Renal cortical epithelial cell (primary cell): ENCODE results near the gene DIP2C. TPM values are rescaled to one million over a fixed set of nuclear protein-coding genes. Genes with fewer than 3 reads are reported as not detected.

Experiments
- DNase-seq: peaks from one replicate; pipeline ENCODE4 v3.0.0-alpha.2; 2011; ENCODE audit warnings: low read depth
- total RNA-seq: library from RNA; depleted of rRNA; stranded (reverse); fragments of >200 nt; gene quantifications from 2 replicates; pipeline ENCODE4 v1.2.3, GENCODE V29; 2014

The DIP2C gene
- total RNA-seq, 1 donor from 2014 or later = 14.4 TPM

- no peak for DNase-seq
Observed at GRCh38 chr10:571688-572451, 117.6 kb downstream of the DIP2C start.

DNA sequence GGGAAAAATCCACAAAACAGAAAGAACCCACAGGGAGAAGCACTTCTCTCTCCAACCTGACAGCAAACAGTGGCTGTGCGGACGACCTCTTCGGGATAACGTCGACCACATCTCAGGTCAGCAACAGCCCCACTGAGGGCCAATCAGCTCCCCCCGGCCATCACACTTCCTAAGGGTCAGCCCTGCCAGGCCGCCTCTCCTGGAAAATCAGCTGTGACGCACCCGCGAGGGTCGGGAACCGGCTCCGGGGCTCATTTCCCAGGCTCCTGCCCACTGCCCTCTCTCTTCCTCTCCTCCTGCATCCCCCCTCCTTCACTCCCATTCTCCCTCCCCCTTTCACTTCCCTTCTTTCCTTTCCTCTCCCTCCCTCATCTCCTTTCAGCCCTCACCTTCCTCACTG, 118.3 kb downstream of the DIP2C start:
- no peak for DNase-seq

DNA sequence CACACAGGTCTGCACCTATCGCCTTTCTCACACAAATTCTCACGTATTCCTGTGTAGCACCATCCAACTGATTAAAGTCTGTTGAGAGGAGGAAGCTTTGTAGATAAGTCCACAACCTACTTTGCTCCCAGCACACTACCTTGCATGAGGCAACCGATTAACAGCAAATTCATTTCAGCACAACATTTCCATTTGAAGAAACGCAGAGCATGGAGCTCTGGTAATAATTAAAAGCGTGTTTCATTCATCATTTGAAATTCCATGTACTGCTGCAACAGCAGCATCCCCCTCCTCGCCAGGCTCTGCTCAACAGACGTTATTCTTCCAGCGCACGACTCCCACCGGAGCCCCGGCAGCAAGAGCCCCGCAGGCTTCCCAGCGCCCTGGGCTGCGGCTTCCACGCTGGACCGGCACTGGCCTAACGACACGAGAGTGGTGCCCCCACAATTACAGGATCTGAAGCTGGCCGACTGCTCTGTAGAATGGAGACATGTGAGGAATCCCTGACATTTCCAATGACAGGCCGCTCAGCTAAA, 118.8 kb downstream of the DIP2C start:
- DNase-seq = no peak

DNA sequence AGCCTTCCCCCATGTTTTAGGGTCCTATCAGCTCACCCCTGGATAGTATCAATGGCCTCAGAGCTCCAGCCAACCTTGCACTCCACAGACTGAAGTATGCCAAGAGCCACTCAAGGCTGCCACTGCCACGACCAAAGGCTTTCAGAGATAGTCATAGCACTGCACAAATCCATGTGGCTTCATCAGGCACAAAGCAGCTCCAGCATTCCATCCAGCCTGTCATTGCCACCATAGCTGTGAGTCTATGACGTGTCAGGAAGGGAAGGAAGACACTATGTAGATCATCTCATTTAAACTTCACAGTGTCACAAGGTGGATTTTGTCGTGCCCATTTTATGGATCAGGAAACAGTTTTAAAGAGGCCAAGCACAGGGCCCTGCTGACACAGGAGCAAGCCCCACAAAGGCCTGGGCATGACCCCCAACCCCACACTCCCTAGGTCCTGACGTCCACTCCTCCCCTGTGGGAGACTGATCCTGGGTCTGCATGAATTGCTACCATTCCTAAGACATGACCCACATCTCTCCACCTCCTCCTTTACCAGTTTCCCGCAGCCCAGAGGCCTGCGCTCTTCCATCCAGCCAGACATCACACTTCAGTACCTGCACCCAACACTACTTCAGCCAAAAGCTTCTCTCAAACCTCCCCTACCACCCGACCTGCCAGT, 119.4 kb downstream of the DIP2C start:
- DNase-seq = no peak

DNA sequence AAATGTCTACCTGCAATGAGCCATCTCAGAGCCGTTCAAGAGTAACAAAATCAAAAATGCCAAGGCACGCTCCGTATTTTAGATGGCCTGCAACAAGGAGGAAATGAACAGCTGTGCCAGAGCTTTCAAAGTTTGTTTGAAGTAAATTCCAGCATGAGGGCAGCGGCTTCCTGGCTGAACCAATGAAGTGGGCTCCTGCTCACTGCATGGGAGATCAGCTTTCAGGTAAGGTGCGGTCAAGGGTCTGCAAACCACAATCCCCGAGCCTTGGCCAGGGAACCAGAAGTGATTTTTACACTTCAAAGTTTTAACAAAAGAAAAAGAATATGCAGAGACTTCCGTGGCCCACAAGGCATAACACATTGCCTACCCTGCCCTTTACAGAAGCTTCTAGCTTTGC, 120.6 kb downstream of the DIP2C start:
- DNase-seq = no peak

DNA sequence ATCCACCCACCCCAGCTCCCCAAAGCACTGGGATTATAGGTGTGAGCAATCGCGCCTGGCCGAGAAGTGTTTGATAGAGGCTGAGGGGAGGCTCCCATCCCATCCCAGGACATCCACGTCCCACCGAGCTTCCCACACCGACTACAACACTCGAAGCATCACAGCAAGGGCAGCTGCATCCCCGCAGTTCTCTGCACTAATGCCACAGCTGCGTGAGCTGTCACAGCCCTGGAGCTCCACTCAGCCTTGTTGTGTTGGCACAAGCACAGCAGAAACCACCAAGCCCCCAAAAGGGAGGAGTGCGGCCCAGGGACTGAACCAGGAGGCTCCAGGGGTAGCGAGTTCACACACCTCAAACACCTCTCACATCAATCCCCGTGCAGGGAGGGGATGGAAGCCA, 121.6 kb downstream of the DIP2C start:
- no peak for DNase-seq

DNA sequence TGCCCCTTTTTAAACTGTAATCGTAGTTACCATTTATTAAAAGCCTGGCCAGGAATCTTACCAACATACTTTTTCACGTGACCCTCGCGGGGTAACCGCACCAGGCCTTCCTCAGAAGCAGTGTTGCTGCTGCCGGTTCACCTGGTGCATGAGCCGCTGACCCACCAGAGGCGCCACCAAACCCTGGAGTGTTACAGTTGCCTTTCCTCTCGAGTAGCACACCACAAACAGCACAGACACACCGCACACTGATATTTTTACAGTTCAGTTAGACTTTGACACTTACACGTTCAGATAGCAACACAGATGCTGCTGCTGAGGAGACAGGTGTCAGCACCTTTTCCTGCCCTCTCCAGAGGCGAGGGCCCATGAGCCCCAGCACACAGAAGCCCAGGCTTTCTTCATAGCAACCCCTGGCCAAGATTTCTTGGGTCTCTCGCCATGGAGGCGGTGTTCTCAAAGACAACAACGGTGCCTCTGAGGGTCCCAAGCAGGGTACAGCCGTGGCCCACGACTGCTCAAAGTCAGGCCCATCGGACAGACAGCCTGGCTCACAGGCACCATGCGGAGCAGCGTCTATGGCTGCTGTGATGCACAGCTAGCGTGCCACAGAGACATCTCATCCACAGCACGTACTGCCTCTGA, 123.1 kb downstream of the DIP2C start:
- DNase-seq = no peak

DNA sequence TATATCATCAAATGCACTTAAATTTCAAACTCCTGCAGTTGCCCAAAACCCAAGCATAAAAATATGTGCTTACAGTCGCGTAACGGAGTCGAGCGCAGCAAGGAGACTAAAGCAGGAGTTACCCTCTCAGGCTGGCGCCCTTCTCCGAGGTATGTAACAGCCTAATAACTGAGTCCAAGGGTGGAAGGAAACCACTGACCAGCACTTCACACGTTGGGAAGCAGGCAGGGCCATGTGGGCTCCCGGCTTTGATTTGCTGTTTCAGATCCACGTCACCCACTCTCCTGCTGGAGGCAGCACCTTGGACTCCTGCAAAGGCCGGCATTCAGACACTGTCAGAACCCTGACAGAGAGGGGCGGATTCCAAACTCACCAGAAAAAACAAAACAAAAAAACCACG, 123.8 kb downstream of the DIP2C start:
- no peak for DNase-seq

GRCh38 chr10:565146-565545, 124.3 kb downstream of the DIP2C start:
- no peak for DNase-seq

GRCh38 chr10:563827-564226, 125.6 kb downstream of the DIP2C start:
- DNase-seq = no peak

DNA sequence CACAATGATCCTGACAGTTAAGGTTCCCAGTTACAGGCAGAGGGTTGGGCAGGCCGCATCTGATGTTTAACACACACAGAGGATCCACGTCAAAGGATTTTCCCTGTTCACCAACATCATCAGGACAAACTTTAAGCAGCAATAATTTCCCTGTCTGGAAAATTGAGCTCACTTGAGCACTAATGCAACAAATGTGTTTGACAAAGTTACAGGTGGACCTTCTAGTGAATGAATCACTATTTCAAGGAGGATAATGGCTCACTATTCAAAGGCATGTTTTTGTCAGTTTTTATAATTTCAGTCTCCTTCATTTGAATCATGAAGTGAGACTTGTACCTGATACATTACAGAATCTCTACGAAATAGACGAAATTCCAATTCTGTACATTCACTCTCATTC, 127.3 kb downstream of the DIP2C start:
- peak; percentile 64 for DNase-seq

DNA sequence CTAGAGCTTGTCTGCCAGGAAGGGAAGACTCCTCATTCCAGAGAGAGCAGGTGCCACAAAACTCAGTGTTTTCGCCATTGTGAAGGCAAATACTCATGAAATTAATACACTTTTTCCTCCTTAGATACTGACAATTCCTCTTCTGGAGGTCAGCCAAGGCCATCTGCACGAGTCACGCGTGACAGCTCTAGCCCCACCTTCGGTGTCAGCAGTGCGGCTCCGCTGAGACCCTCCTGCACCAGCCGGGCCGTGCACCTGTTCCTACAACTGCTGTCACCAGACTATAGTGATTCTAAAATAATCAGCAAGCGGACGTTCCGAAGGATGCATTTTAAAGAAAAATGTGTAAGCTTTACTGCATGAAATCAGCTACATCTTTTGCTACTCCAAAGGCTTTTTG, 127.7 kb downstream of the DIP2C start:
- DNase-seq = no peak

DNA sequence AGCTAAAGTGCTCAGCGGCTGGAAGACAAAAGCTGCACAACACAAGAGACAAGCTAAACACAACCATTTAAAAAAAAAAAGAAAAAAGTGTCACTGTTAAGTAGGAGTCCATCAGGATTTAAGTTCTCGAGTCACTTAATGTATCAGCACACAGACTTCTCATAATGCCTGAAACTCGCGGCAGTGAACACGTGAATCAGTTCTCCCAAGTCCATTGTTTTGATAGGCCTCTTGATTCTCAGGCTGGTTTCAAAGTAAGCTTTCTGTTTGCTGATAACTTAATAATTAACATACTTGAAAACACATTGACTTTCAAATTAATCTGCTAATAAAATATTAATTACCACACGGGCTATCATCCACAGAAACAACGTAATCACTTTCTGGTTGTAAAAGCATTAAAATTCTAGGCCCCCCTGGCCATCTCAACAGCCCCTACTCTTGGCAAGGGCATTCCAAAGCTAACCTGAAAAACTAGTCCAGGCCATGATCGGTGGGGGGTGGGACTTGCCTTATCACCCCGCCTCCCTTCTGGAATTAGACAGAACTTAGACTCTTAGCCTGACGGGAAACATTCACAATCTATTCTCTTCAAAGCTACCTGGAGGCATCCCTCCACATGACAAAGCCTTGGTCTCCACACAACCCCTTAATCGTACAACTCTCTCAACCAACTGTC, 129.0 kb downstream of the DIP2C start:
- peak; percentile 94 for DNase-seq

DNA sequence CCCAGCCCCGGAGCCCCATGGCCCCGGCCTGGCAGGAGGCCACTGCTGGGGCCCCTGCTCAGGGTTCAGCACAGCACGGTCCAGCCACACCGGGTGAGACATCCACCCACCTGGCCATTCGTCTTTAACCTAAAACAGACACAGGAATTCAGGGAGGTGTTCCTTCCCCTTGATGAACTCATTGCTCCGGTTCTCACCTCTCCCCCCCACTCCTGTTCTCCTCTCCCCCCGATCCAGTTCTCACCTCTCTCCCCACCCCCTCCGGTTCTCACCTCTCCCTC, 129.8 kb downstream of the DIP2C start:
- DNase-seq = no peak

GRCh38 chr10:558891-559766, 130.3 kb downstream of the DIP2C start:
- peak; percentile 63 for DNase-seq

GRCh38 chr10:558364-558763, 131.1 kb downstream of the DIP2C start:
- DNase-seq = no peak

DNA sequence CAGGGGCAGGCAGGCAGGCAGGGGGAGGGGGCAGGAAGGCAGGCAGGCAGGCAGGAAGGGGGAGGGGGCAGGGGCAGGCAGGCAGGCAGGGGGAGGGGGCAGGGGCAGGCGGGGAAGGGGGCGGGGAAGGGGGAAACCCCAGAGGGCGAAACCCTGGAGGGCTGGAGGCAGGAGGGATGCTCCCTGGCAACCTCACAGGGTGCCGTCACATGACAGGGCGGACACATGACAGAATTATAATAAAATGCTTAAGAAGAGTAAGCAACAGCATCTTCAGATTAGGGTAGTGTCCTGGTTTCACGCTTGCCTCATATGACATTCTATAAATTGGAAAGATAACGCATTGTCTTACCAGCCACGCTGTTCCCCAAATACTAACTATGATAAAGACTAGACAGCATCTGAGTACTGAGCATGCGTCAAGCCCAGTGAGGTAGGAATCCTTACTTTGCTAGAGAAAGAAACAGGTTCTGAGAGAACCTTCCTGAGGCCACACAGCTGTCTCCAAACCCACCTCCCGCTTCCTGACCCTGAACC, 131.6 kb downstream of the DIP2C start:
- no peak for DNase-seq

DNA sequence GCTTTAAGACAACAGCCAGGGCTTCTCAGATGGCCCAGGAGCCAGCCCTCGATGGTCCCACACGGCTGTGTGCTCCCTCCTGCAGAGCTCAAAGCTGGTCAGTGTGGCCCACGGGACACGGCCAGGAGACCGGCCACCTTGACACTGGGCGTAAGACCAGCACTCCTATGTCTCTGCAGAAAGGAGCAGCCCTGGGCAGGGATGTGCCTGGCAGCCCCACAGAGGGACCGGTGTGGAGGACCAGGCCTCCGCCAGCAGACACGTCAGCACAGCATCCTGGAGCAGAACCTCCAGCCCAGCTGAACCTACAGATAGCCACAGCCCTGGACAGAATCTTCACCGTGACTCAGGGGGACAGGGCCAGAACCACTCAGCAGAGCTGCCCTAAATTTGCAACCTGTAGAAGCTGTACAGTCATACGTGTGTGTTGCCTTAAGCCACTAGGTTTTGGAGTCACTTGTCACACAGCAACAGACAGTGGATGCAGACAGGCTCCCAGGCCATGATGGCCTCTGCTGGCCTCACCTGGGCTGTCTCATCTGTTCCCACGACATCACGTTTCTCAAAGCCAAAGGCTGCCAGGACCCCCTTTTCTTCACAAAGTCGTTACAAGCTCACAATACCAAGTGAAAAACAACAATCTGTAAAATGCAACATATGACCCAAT, 132.4 kb downstream of the DIP2C start:
- DNase-seq = no peak

DNA sequence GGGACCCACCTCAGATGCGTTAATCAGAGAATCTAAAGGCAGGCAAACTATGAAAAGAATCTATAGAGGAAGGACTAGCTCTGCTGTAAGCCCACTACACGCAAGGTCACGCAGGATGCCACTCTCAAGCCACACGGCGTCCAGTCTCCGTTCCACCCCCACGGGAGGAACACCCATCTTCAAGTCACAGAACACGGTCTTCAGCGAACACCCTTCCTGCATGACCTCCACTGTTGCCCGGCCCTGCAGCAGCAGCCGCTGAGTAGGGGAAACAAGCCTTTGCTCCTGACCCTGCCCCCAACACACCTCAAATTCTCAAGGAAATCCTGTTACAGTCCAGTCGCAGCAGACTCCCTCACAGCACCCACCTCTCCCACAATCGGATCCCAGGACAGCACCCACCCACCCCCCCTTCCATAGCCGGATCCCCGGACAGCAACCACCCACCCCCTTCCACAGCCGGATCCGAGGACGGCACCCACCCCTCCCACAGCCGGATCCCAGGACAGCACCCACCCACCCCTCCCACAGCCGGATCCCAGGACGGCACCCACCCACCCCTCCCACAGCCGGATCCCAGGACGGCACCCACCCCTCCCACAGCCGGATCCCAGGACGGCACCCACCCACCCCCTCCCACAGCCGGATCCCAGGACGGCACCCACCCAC, 133.7 kb downstream of the DIP2C start:
- no peak for DNase-seq

GRCh38 chr10:555281-555680, 134.2 kb downstream of the DIP2C start:
- DNase-seq = no peak
